ENCODE measurements around the gene CADM2. TPM values are rescaled to one million over a fixed set of nuclear protein-coding genes. Genes with fewer than 3 reads are reported as not detected.

Gene CADM2
- total RNA-seq, 1 donor from 2014 or later: 2.9 TPM

Small RNA genes within 50 kb of the gene (microRNA-seq; reads per million reads assigned to microRNA genes)
- not detected for gene MIR5688
